Right lobe of liver (tissue), 6 donors: ENCODE results near the gene SERPINE3. TPM values are rescaled to one million over a fixed set of nuclear protein-coding genes. Genes with fewer than 3 reads are reported as not detected.

Experiments used
- ATAC-seq, 4 donors: fragments of 200-7000 bp; cut with Tn5 transposase; one replicate each; pipeline ENCODE4 v1.9.1; 2020; ENCODE audit warnings: mild to moderate bottlenecking in 4 of 4, moderate library complexity in 4 of 4
- DNase-seq, 3 donors: peaks; one replicate each; pipeline ENCODE4 v3.0.0-alpha.2; 2020
- H3K27ac ChIP-seq, 3 donors: fragments of 200-600 bp; one replicate each; pipeline ENCODE4 v1.8.0; 2022
- H3K27me3 ChIP-seq, 2 donors: fragments of 200-600 bp; one replicate each; pipeline ENCODE4 v1.8.0; 2022
- H3K36me3 ChIP-seq, 4 donors: fragments of 200-600 bp; sonication (generic) in 1 of 4; one replicate each; pipeline versions ENCODE4 v1.5.1 to v1.8.0; 2017 to 2022; ENCODE audit warnings: control low read depth in 1 of 4
- H3K4me1 ChIP-seq, 4 donors: fragments of 200-600 bp; sonication (generic) in 1 of 4; one replicate each; pipeline versions ENCODE4 v1.5.1 to v1.8.0; 2017 to 2022; ENCODE audit warnings: control low read depth in 1 of 4
- H3K4me3 ChIP-seq, 3 donors: fragments of 200-600 bp; one replicate each; pipeline ENCODE4 v1.8.0; 2022
- H3K9me3 ChIP-seq, 4 donors: fragments of 200-600 bp; sonication (generic) in 1 of 4; one replicate each; pipeline versions ENCODE4 v1.5.1 to v1.8.0; 2017 to 2022; ENCODE audit warnings: control low read depth in 1 of 4
- POLR2A ChIP-seq: fragments of 450-650 bp; IDR thresholded peaks from one replicate; pipeline ENCODE4 v1.6.1; 2017; ENCODE audit warnings: antibody characterized with exemption, mild to moderate bottlenecking
- WGBS: methylation state at CpG from one replicate; pipeline ENCODE4 v1.1.6; 2018; ENCODE audit warnings: low coverage, low lambda C conversion rate; ENCODE audit not compliant: insufficient coverage; ENCODE audit errors: missing lambda C conversion rate; 5-methylcytosine and 5-hydroxymethylcytosine counted together
- intact Hi-C, 2 donors: fragments of 100-400 bp; cut with DNase I; formaldehyde crosslinking; loops; one replicate each; pipeline versions ENCODE4 v1.11.2 to v1.14.1; 2022
- total RNA-seq, 6 experiments: library from RNA; depleted of rRNA in 2 of 6; stranded (reverse); fragments of >200 nt in 2 of 6; fragmentation: NEBNext Ultra II Directional in 3 of 6; extraction: Animal tissue kit (Norgen Biotek cat#: 25700) in 3 of 6; gene quantifications; one replicate each; pipeline versions ENCODE4 v1.1.0 to v1.2.4, GENCODE V29; 2016 to 2023
- TF ChIP-seq, protein P1 (sequence below), 4 donors: fragments of 200-600 bp in 3 of 4; fragments of 450-650 bp in 1 of 4; IDR thresholded peaks; one replicate each; pipeline versions ENCODE4 v1.5.1 to v1.8.0; 2016 to 2022; ENCODE audit warnings: antibody characterized with exemption in 4 of 4, mild to moderate bottlenecking in 2 of 4
- donor health status: DM: no; HTN: yes; CAD: no.
- donor health status: DM: no; HTN: no; CAD: no.
- donor health status: DM: no; HTN: no; CAD: no.
- donor health status: DM: no; HTN: yes; CAD: no.
- donor health status: DM: no; HTN: yes; CAD: no.

SERPINE3 gene
- total RNA-seq, 6 experiments from 2014 or later: not detected

DNA sequence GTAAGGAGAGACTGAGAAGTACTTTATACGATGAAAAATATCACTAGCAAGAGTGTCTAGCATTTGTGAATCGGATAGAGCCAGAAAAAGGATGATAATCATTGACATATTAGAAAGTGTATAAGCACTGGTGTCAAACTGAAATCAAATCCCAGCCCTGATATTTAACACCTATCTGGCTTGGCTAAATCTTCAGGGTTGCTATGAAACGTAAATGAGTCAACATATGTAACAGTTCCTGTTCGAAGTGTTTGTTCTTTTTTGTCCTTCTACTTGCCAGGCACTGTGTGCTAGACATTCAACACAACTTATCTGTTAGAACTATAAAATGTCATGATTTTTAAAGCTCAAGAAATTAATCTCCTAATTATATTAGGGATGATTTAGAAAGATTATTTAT, 40.8 kb downstream of the SERPINE3 start:
- H3K27ac ChIP-seq: no peak overlapping the region
- peaks cover 0 to 60% (median 21%) of the 10 kb centered on the region in 4 donors for H3K36me3 ChIP-seq
- H3K27me3 ChIP-seq: no peaks in the 10 kb centered on the region
- ATAC-seq (no peak), DNase-seq (no peak)
- no peaks in the 10 kb centered on the region for H3K4me1 ChIP-seq
- no peaks in the 10 kb centered on the region for H3K9me3 ChIP-seq
- 90% methylated on average over 4 of the region's 4 CpGs for WGBS
- intact Hi-C loops: no loop called here
- H3K4me3 ChIP-seq: no peak overlapping the region
- TF ChIP-seq, protein P1, sequence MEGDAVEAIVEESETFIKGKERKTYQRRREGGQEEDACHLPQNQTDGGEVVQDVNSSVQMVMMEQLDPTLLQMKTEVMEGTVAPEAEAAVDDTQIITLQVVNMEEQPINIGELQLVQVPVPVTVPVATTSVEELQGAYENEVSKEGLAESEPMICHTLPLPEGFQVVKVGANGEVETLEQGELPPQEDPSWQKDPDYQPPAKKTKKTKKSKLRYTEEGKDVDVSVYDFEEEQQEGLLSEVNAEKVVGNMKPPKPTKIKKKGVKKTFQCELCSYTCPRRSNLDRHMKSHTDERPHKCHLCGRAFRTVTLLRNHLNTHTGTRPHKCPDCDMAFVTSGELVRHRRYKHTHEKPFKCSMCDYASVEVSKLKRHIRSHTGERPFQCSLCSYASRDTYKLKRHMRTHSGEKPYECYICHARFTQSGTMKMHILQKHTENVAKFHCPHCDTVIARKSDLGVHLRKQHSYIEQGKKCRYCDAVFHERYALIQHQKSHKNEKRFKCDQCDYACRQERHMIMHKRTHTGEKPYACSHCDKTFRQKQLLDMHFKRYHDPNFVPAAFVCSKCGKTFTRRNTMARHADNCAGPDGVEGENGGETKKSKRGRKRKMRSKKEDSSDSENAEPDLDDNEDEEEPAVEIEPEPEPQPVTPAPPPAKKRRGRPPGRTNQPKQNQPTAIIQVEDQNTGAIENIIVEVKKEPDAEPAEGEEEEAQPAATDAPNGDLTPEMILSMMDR (IDR thresholded peaks at IDR 0.05): no peak
- TF ChIP-seq POLR2A: no peak

DNA sequence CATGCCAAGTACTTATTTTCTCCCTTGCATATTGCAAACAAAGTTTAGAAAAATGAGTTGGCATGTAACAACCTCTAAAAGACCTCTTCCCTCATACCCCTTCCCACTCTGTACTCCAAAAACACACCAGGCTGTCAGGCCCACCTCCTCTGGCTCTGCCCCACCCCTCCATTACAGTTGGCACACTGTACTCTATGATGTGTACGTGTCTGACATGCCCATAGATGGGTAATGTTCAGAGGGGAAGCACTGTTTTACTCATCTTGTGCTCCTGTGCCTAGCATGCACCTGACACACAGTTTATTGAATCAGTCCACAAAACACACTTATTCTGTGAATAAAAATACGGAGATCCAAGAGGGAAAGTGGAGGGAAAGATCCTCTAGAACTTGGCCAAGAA, 45.6 kb downstream of the SERPINE3 start:
- no peak overlapping the region for H3K4me3 ChIP-seq
- H3K9me3 ChIP-seq: no peaks in the 10 kb centered on the region
- ATAC-seq (no peak), DNase-seq (no peak)
- H3K4me1 ChIP-seq: no peaks in the 10 kb centered on the region
- intact Hi-C loops: no loop called here
- WGBS: 81% methylated on average over 2 of the region's 2 CpGs
- TF ChIP-seq POLR2A: no peak
- TF ChIP-seq, protein P1 (IDR thresholded peaks at IDR 0.05): no peak
- no peaks in the 10 kb centered on the region for H3K27me3 ChIP-seq
- peaks cover 0 to 34% (median 18%) of the 10 kb centered on the region in 4 donors for H3K36me3 ChIP-seq
- no peak overlapping the region for H3K27ac ChIP-seq

DNA sequence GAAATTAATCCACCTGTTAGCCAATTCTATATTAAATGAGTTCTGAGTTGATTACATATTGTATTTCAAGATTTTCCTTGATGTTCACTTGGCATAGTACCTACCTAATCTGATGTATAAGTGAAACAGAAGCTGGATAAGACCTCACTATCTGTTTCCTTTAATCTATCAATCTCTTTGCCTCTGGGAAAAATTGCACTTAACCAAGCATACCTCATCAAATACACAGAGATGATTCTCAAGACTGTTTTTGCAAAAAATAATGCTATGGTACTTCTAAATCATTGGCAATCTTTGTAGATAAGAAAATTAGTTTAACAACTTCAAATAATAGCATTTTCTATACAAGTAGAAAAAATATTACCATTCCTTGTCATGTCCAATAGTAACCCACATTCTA, 55.2 kb downstream of the SERPINE3 start:
- H3K9me3 ChIP-seq: no peaks in the 10 kb centered on the region
- intact Hi-C loops: no loop called here
- no peak overlapping the region for H3K27ac ChIP-seq
- no peaks in the 10 kb centered on the region for H3K27me3 ChIP-seq
- H3K36me3 ChIP-seq: peaks cover 0 to 6% (median 0%) of the 10 kb centered on the region in 4 donors
- TF ChIP-seq, protein P1 (IDR thresholded peaks at IDR 0.05): no peak
- peaks cover 0 to 13% (median 4%) of the 10 kb centered on the region in 4 donors for H3K4me1 ChIP-seq
- DNase-seq: no peak
- no peak overlapping the region for H3K4me3 ChIP-seq
- no peak for ATAC-seq

DNA sequence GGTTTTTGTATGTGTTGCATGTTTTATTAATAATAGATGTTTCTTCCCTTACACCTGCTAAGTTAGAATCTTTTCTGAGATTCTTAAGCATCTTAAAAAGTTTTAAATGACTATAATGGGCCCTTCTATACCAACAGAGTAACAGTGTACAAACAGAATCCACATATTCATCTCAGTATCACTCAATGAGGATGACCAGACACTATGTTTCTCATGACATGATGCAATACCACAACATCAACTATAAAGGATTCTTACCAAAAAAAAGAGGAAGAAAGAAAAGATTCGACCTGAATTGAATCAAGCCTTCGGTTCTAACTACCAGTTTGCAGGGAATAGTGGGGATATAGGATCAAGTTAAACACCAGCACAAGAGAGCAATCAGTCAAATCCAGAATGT, 56.9 kb downstream of the SERPINE3 start:
- H3K27ac ChIP-seq: no peak overlapping the region
- H3K4me3 ChIP-seq: no peak overlapping the region
- H3K36me3 ChIP-seq: peaks cover 0 to 6% (median 2%) of the 10 kb centered on the region in 4 donors
- WGBS: 75% methylated on average over 2 of the region's 2 CpGs
- H3K27me3 ChIP-seq: no peaks in the 10 kb centered on the region
- no peak for DNase-seq
- no peak for TF ChIP-seq POLR2A
- TF ChIP-seq, protein P1 (IDR thresholded peaks at IDR 0.05): no peak
- peak in 1 of 4 donors; percentile 17 for ATAC-seq
- intact Hi-C loops: no loop called here
- H3K4me1 ChIP-seq: peaks cover 0 to 13% (median 5%) of the 10 kb centered on the region in 4 donors
- H3K9me3 ChIP-seq: no peaks in the 10 kb centered on the region
